HK-2 (cell line): Measurements from ENCODE around the gene AIFM2.
A peak's percentile ranks its signal among the peaks of the same experiment; 100 is the strongest.
"Not testable (repeated sequence)": the region's sequence is repeated elsewhere in the genome, so short reads cannot be mapped to it uniquely, and the experiment has no call there.

Experiments
- DNase-seq: peaks from one replicate; pipeline ENCODE4 v3.0.0-alpha.2; 2018; ENCODE audit not compliant: unreplicated experiment

The AIFM2 gene

GRCh38 chr10:70132098-70133029 is at the start of gene AIFM2:
Gene AIFM2, minus strand, starts transcription at chr10:70132825. Its CDS starts 8,741 bp downstream, at chr10:70124084.
- DNase-seq = peak; percentile 84

- not testable (repeated sequence) for DNase-seq
Observed at GRCh38 chr10:70179209-70179608, 46.6 kb upstream of the AIFM2 start.

DNA sequence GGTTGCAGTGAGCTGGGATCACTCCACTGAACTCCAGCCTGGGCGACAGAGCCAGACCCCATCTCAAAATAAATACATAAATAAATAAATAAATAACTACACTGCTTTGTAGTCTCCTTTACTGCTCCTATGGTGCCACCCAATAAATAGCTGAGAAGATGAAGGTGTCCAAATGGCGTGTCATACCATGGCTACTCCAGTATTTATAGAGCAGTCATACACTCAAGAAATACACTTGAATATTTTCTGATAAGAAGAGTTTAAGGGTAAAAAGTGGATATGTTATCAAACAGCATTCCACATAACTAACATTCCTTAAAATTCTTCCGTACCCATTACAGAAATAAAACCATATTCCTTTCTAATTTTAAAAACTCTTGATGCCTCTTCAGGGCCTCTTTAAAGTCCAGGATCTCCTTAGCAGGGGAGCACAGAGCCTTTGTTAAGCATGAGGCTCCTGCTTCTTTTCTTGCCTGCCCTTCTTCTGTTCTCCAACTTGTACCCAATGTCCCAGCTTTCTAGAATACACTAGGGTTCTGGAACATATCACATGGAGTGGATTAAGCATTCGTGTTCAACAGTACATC is 45.6 kb upstream of the AIFM2 start:
- DNase-seq = no peak

GRCh38 chr10:70176441-70176840 is 43.8 kb upstream of the AIFM2 start:
- DNase-seq = no peak

DNA sequence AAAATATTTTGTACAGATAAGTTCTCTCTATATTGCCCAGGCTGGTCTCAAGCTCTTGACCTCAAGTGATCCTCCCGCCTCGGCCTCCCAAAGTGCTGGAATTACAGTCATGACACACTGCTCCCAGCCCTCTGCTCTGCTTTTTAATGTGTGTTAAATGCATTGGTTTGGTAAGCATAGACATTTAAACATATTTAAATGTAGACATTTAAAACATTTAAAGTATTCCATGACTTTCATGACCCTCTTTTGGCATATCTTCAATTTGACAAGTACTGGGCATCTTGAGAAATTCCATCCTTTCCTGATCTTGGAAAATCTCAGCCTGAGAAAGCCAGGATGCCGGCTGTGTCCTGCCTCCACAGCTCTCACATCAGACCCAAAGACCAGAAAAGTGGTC is 42.9 kb upstream of the AIFM2 start:
- DNase-seq = no peak

GRCh38 chr10:70174058-70174741 is 41.6 kb upstream of the AIFM2 start:
- no peak for DNase-seq

DNA sequence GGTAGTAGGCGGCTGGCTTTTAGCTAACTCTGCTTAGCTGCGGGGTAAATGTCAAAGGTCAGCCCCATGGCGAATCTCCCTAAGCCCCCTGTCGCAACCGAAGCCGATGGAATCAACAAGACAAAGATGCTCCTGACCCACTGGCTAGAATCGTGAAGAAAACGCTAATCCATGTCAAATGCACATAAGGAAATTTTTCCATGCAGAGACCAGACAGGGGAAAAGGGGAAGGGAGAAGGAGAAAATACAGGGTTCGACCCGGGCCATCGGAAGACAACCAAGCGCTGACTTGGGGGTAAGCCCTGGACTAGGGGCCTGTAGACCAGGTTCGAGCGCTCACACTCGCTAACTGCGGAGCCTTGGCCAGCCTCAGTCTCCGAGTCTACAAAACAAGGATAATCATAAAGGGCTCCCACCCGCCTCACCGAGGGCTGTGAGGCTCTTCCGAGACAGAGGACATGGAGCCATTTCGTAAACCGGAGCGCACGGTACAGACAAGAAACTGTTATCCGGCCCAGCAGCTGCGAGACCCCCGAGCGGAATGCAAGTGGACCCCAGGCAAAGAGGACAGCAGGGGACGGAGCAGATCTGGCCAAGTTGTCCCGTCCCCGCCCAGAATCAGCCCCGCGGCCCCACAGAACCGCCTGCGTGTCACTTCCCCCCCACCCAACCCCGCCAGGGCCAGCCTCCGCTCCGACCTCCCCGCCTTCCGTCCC is 37.2 kb upstream of the AIFM2 start:
- DNase-seq = no peak

DNA sequence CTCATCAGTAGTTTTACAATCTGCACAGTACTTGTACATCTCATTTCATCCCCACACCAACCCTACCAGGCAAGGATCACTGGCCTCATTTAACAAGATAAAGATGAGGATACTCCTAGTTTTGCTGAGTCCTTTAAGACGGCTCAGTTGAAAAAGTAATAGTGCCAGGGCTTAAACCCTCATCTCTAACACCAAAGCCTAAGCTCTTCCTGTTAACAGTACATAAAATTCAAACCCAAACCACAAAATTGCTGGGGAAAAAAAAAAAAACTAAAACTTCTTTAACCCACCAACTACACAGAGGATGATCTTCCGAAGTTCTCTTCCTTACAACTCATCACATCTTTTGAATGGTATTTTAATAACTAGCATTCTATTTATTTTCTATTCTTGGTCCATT is 36.4 kb upstream of the AIFM2 start:
- DNase-seq = no peak

DNA sequence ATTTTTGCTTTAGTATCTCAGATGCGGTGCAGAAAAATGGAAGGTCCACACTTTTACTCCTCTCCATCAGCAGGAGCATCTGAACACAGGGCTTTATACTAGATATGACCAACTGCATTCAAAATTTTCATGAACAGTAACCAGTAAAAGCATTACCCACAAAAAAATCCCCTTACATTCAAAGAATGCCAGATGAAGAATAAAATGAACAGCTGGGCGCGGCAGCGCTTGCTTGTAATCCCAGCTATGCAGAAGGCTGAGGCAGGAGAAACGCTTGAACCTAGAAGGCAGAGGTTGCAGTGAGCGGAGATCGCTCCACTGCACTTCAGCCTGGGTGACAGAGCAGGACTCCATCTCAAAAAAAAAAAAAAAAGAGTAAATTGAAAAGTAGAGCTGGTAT is 34.6 kb upstream of the AIFM2 start:
- DNase-seq = no peak

DNA sequence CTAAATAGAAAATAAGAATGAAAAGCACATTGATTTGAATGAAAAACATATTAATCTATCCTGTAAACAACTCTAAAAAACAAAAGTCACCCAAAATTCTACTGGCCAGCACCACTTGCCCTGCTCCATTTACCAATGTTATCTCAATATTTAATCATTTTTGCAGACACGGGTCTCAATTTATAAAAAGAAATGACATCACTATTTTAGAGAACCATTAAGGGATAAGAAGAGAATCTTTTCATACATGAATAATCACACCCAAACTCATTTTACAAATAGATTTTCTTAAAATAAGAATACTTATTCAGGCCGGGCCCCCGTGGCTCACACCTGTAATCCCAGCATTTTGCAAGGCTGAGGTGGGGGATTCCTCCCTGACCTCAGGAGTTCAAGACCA is 33.8 kb upstream of the AIFM2 start:
- DNase-seq = no peak

- no peak for DNase-seq
Observed at GRCh38 chr10:70164163-70164562, 31.5 kb upstream of the AIFM2 start.

- DNase-seq = no peak
Observed at GRCh38 chr10:70163448-70163847, 30.8 kb upstream of the AIFM2 start.

DNA sequence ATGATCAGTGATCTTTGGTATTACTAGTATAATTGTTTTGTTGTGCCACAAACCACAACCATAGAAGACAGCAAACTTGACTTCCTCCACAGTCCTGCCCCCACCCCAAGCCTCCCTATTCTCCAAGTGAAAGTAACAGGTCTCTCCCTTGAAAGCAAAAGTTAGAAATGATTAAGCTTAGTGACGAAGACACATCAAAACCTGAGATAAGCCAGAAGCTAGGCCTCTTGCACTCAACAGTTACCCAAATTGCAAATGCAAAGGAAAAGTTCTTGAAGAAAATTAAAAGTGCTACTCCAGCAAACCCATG is 30.2 kb upstream of the AIFM2 start:
- DNase-seq = no peak

DNA sequence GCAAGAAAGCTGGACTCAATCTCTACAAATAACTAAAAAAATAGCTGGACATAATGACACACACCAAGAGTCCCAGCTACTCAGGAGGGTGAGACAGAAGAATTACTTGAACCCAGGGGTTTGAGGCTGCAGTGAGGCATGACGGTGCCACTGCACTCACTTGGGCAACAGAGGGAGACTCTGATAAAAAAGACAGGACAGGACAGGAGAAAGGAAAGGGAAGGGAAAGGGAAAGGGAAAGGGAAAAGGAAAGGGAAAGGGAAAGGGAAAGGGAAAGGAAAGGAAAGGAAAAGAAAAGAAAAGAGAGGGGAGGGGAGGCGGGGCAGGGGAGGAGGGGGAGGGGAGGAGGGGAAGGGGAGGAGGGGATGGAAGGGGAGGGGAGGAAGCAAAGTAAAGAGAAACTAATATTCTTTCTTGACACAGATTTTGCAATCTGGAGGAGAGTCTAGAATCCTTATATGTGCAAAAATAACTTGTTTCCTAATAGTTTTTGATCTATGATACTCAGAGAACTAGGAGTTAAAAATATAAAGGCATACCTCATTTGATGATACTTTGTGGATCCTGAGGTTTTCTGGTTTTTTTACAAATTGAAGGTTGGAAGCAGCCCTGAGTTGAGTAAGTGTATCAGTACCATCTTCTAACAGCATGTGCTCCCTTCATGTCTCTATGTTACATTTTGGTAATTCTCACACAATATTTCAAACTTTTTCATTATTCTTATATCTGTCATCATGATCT is 29.7 kb upstream of the AIFM2 start:
- no peak for DNase-seq

GRCh38 chr10:70160798-70161197 is 28.2 kb upstream of the AIFM2 start:
- no peak for DNase-seq

- not testable (repeated sequence) for DNase-seq
Observed at GRCh38 chr10:70159366-70159765, 26.7 kb upstream of the AIFM2 start.

DNA sequence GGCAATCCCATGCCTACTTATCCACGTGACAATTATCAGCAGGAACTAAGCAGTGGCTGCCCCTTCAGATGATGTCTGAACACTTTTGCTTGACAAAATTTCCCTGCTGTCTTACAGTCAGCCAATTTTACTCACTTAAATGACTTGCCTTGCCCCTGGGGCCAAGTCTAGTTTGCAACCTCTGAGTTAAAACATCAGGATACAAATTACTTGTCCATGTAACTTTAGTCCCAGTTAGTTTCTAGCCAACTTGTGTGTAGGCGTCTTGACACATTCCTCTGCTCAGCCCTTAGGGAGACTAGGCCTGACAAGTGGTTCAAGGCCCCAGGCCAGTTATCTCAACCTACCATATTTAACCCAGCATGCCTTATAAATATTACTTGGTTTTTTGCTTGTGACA is 25.5 kb upstream of the AIFM2 start:
- DNase-seq = no peak

- DNase-seq = no peak
Observed at GRCh38 chr10:70155255-70155838, 22.7 kb upstream of the AIFM2 start.

- no peak for DNase-seq
Observed at GRCh38 chr10:70148516-70148915, 15.9 kb upstream of the AIFM2 start.

DNA sequence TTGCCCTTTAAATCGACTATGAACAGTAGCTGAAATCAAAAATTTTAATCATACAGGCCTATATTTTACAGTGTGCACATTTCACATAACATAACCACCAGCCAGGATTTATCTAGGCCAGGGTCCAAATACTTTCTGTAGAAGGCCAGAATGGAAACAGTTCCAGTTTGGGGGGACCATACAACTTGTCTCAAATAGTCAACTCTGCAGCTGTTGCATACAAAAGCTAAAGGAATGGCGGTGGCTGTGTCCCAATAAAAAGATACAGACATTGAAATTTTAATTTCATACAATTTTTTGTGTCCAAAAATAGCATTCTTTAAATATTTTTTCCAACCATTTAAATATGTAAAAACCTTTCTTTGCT is 14.6 kb upstream of the AIFM2 start:
- DNase-seq = no peak
